Caco-2 (cell line): ENCODE measurements around the gene SMARCD2. TPM values are rescaled to one million over a fixed set of nuclear protein-coding genes. Genes with fewer than 3 reads are reported as not detected.
A peak's percentile ranks its signal among the peaks of the same experiment; 100 is the strongest.

Experiments
- BruUV-seq: library from RNA; stranded (reverse); fragments of 400-500 nt; replicated peaks from 2 replicates; lab custom pipeline; 2021; lab: Mats Ljungman, UMichigan
- CTCF ChIA-PET: fragments of 300-600 bp; sonication (Branson Sonifier 250); formaldehyde crosslinking; loops from one replicate; lab custom pipeline; 2022; ENCODE audit warnings: antibody characterized with exemption; lab: Charles Lee
- POLR2A ChIA-PET: fragments of 300-600 bp; sonication (Branson Sonifier 250); formaldehyde crosslinking; loops from one replicate; lab custom pipeline; 2022; ENCODE audit warnings: antibody characterized with exemption; lab: Charles Lee
- DNase-seq, 2 experiments: peaks; one replicate each; pipeline versions ENCODE4 v3.0.0 to v3.0.0-alpha.2; 2020 to 2022
- H3K27me3 ChIP-seq: replicated peaks from 2 replicates; pipeline ENCODE4 v1.6.0; 2011; ENCODE audit warnings: low read length; ENCODE audit not compliant: control insufficient read depth, insufficient read depth
- H3K36me3 ChIP-seq: 2 replicates; pipeline ENCODE4 v1.5.1; 2011; ENCODE audit warnings: low read length; ENCODE audit not compliant: control insufficient read depth, insufficient read depth
- H3K4me1 ChIP-seq: fragments of 250-450 bp; sonication (Bioruptor Pico); 2 replicates; pipeline ENCODE4 v1.5.1; 2020; ENCODE audit warnings: mild to moderate bottlenecking
- H3K4me3 ChIP-seq: 2 replicates; pipeline ENCODE4 v1.5.1; 2011; ENCODE audit warnings: low read depth, mild to moderate bottlenecking, control low read depth, low read length
- H3K9me3 ChIP-seq: fragments of 250-450 bp; sonication (Bioruptor Pico); 2 replicates; pipeline ENCODE4 v1.5.1; 2020; ENCODE audit warnings: mild to moderate bottlenecking, moderate library complexity
- H3K27ac Mint-ChIP-seq: one replicate; pipeline ENCODE4 v1.8.0; 2022; ENCODE audit warnings: mixed read lengths; ENCODE audit not compliant: unreplicated experiment
- H3K27me3 Mint-ChIP-seq: one replicate; pipeline ENCODE4 v1.8.0; 2022; ENCODE audit warnings: mixed read lengths; ENCODE audit not compliant: insufficient read depth, unreplicated experiment
- H3K36me3 Mint-ChIP-seq: one replicate; pipeline ENCODE4 v1.8.0; 2022; ENCODE audit warnings: mild to moderate bottlenecking, mixed read lengths; ENCODE audit not compliant: insufficient read depth, unreplicated experiment
- H3K4me1 Mint-ChIP-seq: one replicate; pipeline ENCODE4 v1.8.0; 2022; ENCODE audit warnings: low read depth, mixed read lengths; ENCODE audit not compliant: unreplicated experiment
- H3K4me3 Mint-ChIP-seq: one replicate; pipeline ENCODE4 v1.8.0; 2022; ENCODE audit warnings: mild to moderate bottlenecking, moderate library complexity, mixed read lengths; ENCODE audit not compliant: unreplicated experiment
- H3K9me3 Mint-ChIP-seq: one replicate; pipeline ENCODE4 v1.8.0; 2022; ENCODE audit warnings: mixed read lengths; ENCODE audit not compliant: unreplicated experiment
- intact Hi-C: fragments of 100-400 bp; cut with micrococcal nuclease; formaldehyde crosslinking; loops from one replicate; pipeline ENCODE4 v1.10.0; 2022; ENCODE audit not compliant: unreplicated experiment
- total RNA-seq: library from RNA; stranded (reverse); gene quantifications from 2 replicates; pipeline ENCODE4 v1.2.3, GENCODE V29; 2022
- TF ChIP-seq, protein P1 (sequence below), 2 experiments: fragments of 200-600 bp in 1 of 2; IDR thresholded peaks; 1 replicate in 1 of 2; 2 replicates in 1 of 2; pipeline versions ENCODE4 v1.5.1 to v1.8.0; 2011 to 2022; ENCODE audit warnings: antibody characterized with exemption in 1 of 2, control low read depth in 1 of 2, inconsistent platforms in 1 of 2, low read depth in 1 of 2, low read length in 1 of 2, mild to moderate bottlenecking in 1 of 2, moderate library complexity in 1 of 2; ENCODE audit not compliant: insufficient read depth in 1 of 2, severe bottlenecking in 1 of 2, unreplicated experiment in 1 of 2

Gene SMARCD2
- total RNA-seq, 1 experiment from 2014 or later, result 134 TPM

DNA sequence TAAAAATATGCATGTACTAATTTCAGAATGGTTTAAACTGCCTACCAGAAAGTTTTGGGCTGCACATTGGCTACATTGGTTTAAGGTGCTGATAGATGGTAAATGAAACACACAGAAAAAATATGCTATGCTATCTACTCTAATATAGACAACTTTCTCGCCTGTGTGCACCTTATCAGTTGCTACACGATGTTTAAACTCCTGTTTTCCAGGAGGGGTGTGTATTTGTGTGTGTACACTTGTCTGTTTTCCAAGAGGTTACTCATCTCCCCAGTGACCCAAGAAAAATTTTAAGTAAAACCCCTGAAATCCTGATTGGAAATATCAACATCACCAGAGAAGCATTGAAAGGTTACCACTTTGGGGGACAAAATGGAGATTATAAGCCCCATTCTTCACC is 36.9 kb downstream of the SMARCD2 start:
- ChIA-PET CTCF (no interaction called here), POLR2A (no interaction called here)
- peaks cover 90% of the 10 kb centered on the region for H3K36me3 Mint-ChIP-seq
- Histone ChIP-seq H3K9me3 (no peaks in the 10 kb centered on the region), H3K27me3 (no peaks in the 10 kb centered on the region), H3K36me3 (no peaks in the 10 kb centered on the region; the same call in none of the 2 replicates), H3K4me3 (no peak overlapping the region), H3K4me1 (peaks cover 8% of the 10 kb centered on the region)
- BruUV-seq, result TSS peak; percentile 8
- DNase-seq, result no peak
- peaks cover 18% of the 10 kb centered on the region for H3K4me1 Mint-ChIP-seq
- no peak overlapping the region for H3K4me3 Mint-ChIP-seq
- no peaks in the 10 kb centered on the region for H3K9me3 Mint-ChIP-seq
- intact Hi-C loops, result no loop called here
- no peaks in the 10 kb centered on the region for H3K27me3 Mint-ChIP-seq
- TF ChIP-seq, protein P1, sequence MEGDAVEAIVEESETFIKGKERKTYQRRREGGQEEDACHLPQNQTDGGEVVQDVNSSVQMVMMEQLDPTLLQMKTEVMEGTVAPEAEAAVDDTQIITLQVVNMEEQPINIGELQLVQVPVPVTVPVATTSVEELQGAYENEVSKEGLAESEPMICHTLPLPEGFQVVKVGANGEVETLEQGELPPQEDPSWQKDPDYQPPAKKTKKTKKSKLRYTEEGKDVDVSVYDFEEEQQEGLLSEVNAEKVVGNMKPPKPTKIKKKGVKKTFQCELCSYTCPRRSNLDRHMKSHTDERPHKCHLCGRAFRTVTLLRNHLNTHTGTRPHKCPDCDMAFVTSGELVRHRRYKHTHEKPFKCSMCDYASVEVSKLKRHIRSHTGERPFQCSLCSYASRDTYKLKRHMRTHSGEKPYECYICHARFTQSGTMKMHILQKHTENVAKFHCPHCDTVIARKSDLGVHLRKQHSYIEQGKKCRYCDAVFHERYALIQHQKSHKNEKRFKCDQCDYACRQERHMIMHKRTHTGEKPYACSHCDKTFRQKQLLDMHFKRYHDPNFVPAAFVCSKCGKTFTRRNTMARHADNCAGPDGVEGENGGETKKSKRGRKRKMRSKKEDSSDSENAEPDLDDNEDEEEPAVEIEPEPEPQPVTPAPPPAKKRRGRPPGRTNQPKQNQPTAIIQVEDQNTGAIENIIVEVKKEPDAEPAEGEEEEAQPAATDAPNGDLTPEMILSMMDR (IDR thresholded peaks at IDR 0.05; ENCODE audit: insufficient read depth in 1 of 2, low read depth in 1 of 2, low read length in 1 of 2, severe bottlenecking in 1 of 2, unreplicated experiment in 1 of 2), result no peak
- H3K27ac Mint-ChIP-seq, result no peak overlapping the region

DNA sequence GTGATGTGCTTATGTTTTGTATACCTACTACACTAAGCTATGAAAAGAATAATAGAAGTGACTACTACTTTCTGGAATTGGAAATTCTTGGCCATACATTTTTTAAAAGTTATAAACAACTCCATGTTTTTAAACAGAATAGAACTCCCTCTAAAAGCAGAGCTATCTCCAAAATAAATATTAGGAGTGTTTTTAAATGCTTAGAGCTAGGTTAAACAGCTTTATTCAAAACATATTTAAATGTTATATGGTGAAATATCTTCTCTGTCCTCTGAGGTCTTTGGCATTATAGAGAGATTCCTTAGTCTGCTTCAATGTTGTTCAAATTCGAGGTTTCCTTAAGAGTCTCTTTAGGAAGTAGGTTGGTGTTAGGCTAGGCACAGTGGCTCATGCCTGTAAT is 38.2 kb downstream of the SMARCD2 start:
- Mint-ChIP-seq H3K27me3 (no peaks in the 10 kb centered on the region), H3K27ac (no peak overlapping the region), H3K36me3 (peaks cover 90% of the 10 kb centered on the region), H3K4me1 (peaks cover 13% of the 10 kb centered on the region), H3K4me3 (no peak overlapping the region), H3K9me3 (no peaks in the 10 kb centered on the region)
- no TSS peak for BruUV-seq
- intact Hi-C loops, result no loop called here
- no peak for DNase-seq
- Histone ChIP-seq H3K4me1 (peaks cover 8% of the 10 kb centered on the region), H3K9me3 (no peaks in the 10 kb centered on the region), H3K4me3 (no peak overlapping the region), H3K27me3 (no peaks in the 10 kb centered on the region), H3K36me3 (no peaks in the 10 kb centered on the region; the same call in none of the 2 replicates)
- ChIA-PET CTCF (no interaction called here), POLR2A (no interaction called here)
- TF ChIP-seq, protein P1 (IDR thresholded peaks at IDR 0.05; ENCODE audit: insufficient read depth in 1 of 2, low read depth in 1 of 2, low read length in 1 of 2, severe bottlenecking in 1 of 2, unreplicated experiment in 1 of 2), result no peak

DNA sequence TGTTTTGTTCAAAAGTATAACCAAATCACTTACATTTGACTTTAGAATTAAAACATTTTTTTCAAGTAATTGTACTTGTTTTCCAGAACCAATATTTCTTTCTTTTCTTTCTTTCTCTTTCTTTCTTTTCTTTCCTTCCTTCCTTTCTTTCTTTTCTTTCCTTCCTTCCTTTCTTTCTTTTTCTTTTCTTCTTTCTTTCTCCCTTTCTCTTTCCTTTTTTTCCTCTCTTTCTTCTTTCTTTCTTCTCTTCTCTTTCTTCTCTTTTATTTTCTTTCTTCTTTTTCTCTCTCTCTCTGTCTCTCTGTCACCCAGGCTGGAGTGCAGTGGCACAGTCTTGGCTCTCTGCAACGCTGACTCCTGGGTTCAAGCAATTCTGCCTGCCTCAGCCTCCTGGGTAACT is 41.7 kb downstream of the SMARCD2 start:
- CTCF ChIA-PET, result no interaction called here
- H3K9me3 ChIP-seq, result no peaks in the 10 kb centered on the region
- H3K4me3 ChIP-seq, result no peak overlapping the region
- H3K4me3 Mint-ChIP-seq, result no peak overlapping the region
- no peaks in the 10 kb centered on the region for H3K4me1 Mint-ChIP-seq
- DNase-seq, result no peak
- peaks cover 3% of the 10 kb centered on the region; the same call in 1 of the 2 replicates for H3K36me3 ChIP-seq
- H3K4me1 ChIP-seq, result no peaks in the 10 kb centered on the region
- no peak overlapping the region for H3K27ac Mint-ChIP-seq
- TF ChIP-seq, protein P1 (IDR thresholded peaks at IDR 0.05; ENCODE audit: insufficient read depth in 1 of 2, low read depth in 1 of 2, low read length in 1 of 2, severe bottlenecking in 1 of 2, unreplicated experiment in 1 of 2), result no peak
- no peaks in the 10 kb centered on the region for H3K9me3 Mint-ChIP-seq
- POLR2A ChIA-PET, result no interaction called here
- no peaks in the 10 kb centered on the region for H3K27me3 Mint-ChIP-seq
- intact Hi-C loops, result no loop called here
- peaks cover 89% of the 10 kb centered on the region for H3K36me3 Mint-ChIP-seq
- BruUV-seq, result no TSS peak
- no peaks in the 10 kb centered on the region for H3K27me3 ChIP-seq
